ENCODE data around the gene CCDC157.

Gene CCDC157

GRCh38 chr22:30356449-30357235 lies at the start of gene CCDC157, which contains the start of gene SF3A1:
CCDC157 (plus strand) TSS chr22:30357007; CDS start chr22:30366001, 8,994 bp downstream.
SF3A1 (minus strand) TSS chr22:30356894; CDS start chr22:30356792, 102 bp downstream.
- CTCF ChIA-PET, result interaction anchor here (1.0 to 1.4 kb wide), 2 partner anchors 50 to 69 kb away, joined by 4 to 10 read pairs; no protein-coding TSS in a partner anchor
- H3K27ac Mint-ChIP-seq, result peak within 1 kb of the TSS; percentile 88
- peaks cover 49% of the 10 kb centered on the region for H3K4me1 Mint-ChIP-seq
- H3K9me3 Mint-ChIP-seq, result no peaks in the 10 kb centered on the region
- peaks cover 27% of the 10 kb centered on the region for H3K36me3 Mint-ChIP-seq
- peak within 1 kb of the TSS; percentile 94 for H3K4me3 Mint-ChIP-seq
- peaks cover 18% of the 10 kb centered on the region for H3K27me3 Mint-ChIP-seq
- DNase-seq, result peak; percentile 92

GRCh38 chr22:30307041-30307574 lies 49.7 kb upstream of the CCDC157 start:
- DNase-seq, result peak; percentile 36
- H3K27me3 Mint-ChIP-seq, result no peaks in the 10 kb centered on the region
- peak overlapping the region; percentile 96 for H3K27ac Mint-ChIP-seq
- no peaks in the 10 kb centered on the region for H3K9me3 Mint-ChIP-seq
- H3K4me3 Mint-ChIP-seq, result peak overlapping the region; percentile 79
- CTCF ChIA-PET, result interaction anchor here (1.0 to 6.7 kb wide), 3 partner anchors 17 to 49 kb away, joined by 3 to 57 read pairs (median 4); partner anchors contain the start of genes CASTOR1 and SF3A1
- peaks cover 54% of the 10 kb centered on the region for H3K36me3 Mint-ChIP-seq
- peaks cover 99% of the 10 kb centered on the region for H3K4me1 Mint-ChIP-seq

DNA sequence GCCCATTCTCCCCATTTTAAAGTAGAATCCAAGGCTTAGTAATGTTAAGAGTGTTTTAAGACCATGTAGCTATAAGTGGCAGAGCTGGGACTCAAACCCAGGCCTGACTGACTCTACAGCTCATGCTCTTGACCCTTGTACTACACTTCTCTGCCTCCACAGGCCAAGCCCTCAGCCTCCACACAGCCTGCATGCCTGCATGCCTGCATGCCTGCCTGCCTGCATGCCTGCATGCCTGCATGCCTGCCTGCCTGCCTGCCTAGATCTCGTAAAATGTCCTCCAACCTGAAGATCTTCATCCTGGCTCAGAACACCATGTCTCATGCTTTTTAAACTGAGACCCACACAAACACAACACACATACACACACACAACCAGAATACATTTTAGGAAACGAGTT lies 48.7 kb upstream of the CCDC157 start:
- Mint-ChIP-seq H3K4me1 (peaks cover 99% of the 10 kb centered on the region), H3K9me3 (no peaks in the 10 kb centered on the region), H3K27ac (peak overlapping the region; percentile 96), H3K36me3 (peaks cover 56% of the 10 kb centered on the region), H3K4me3 (no peak overlapping the region), H3K27me3 (no peaks in the 10 kb centered on the region)
- no peak for DNase-seq
- CTCF ChIA-PET, result interaction anchor here (6.7 kb wide), 1 partner anchor 18 kb away, joined by 57 read pairs; the partner anchor contains the start of gene CASTOR1

- Mint-ChIP-seq H3K36me3 (peaks cover 52% of the 10 kb centered on the region), H3K9me3 (no peaks in the 10 kb centered on the region)
These were observed 48.1 kb upstream of the CCDC157 start for GRCh38 chr22:30308518-30309230.

GRCh38 chr22:30309951-30310741 lies 46.7 kb upstream of the CCDC157 start:
- peak overlapping the region; percentile 23 for H3K4me3 Mint-ChIP-seq
- no peaks in the 10 kb centered on the region for H3K9me3 Mint-ChIP-seq
- peaks cover 97% of the 10 kb centered on the region for H3K4me1 Mint-ChIP-seq
- H3K27me3 Mint-ChIP-seq, result no peaks in the 10 kb centered on the region
- CTCF ChIA-PET, result interaction anchor here (1.0 to 2.0 kb wide), 4 partner anchors 12 to 80 kb away, joined by 3 to 14 read pairs (median 4); no protein-coding TSS in a partner anchor
- H3K36me3 Mint-ChIP-seq, result peaks cover 53% of the 10 kb centered on the region
- DNase-seq, result peak; percentile 55
- H3K27ac Mint-ChIP-seq, result peak overlapping the region; percentile 53

More at GRCh38 chr22:30308518-30309230, 48.1 kb upstream of the CCDC157 start:
- Mint-ChIP-seq H3K27ac (peak overlapping the region; percentile 96), H3K4me1 (peaks cover 97% of the 10 kb centered on the region), H3K27me3 (no peaks in the 10 kb centered on the region), H3K4me3 (no peak overlapping the region)
- DNase-seq, result peak; percentile 32
- CTCF ChIA-PET, result interaction anchor here (1.0 to 6.7 kb wide), 3 partner anchors 19 to 82 kb away, joined by 3 to 57 read pairs (median 4); partner anchors contain the start of gene CASTOR1

DNA sequence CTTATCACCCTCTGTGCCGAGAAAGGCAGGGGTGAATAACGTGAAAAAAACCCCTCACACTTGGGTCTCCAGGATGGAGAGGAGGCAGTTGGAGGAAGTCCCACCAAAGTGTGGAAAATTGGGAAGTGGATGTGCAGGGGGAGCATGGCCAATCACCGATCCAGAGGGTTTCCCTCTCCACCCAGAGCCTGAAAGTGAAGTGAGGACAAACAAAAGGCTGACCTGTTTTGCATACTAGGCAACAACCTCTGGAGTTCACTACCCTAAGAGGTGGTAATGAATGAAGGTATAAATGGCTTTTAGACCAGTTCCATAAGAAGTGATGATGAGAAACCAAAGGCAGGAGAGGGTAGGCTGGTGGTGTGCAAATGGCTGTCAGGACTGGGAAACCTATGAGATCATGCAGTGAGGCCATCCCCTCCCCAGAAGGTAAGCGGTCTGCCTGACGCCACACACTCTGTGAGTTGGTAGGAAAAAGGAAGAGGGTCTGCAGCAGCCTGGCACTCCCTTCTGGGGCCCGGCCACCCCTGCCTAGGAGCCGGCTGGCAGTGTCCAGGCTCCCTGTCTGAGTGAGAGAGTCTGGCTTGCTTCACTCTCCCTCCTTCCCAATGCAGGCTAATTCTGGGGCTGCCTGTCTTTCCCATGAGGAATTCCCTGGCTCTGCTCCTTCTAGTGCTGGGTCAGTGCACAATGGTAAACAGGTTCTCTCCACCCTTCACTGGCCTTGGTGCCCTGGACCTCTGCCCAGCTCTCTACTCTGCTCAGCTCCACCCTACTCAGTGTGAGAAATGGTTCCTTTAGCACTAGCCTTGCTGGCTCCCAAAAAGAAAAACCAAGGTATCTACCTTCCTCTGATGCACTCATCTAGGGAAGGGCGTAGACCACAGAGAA lies 45.7 kb upstream of the CCDC157 start:
- CTCF ChIA-PET, result interaction anchor here (2.0 kb wide), 1 partner anchor 23 kb away, joined by 14 read pairs; no protein-coding TSS in a partner anchor
- no peak overlapping the region for H3K4me3 Mint-ChIP-seq
- peak overlapping the region; percentile 53 for H3K27ac Mint-ChIP-seq
- H3K36me3 Mint-ChIP-seq, result peaks cover 62% of the 10 kb centered on the region
- peaks cover 97% of the 10 kb centered on the region for H3K4me1 Mint-ChIP-seq
- no peaks in the 10 kb centered on the region for H3K27me3 Mint-ChIP-seq
- no peak for DNase-seq
- H3K9me3 Mint-ChIP-seq, result no peaks in the 10 kb centered on the region

DNA sequence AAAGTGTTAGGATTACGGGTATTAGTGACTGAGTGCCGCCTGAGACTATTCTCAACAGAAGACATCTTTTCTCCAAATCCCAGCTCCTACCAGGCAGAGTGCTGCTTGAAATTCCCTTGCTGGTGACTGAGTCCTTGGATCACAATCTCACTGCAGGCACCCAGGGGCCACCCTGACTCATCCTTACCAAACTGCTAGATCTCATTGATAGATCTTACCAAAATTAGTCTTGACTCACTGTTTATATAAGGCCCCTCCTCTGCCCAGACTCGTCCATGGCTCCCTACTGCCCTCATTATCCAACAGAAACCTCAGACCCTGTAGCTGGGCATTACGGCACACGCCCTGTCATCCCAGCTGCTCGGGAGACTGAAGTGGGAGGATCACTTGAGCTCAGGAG lies 44.8 kb upstream of the CCDC157 start:
- Mint-ChIP-seq H3K4me3 (no peak overlapping the region), H3K27me3 (no peaks in the 10 kb centered on the region), H3K27ac (peak overlapping the region; percentile 6), H3K9me3 (no peaks in the 10 kb centered on the region), H3K4me1 (peaks cover 96% of the 10 kb centered on the region), H3K36me3 (peaks cover 67% of the 10 kb centered on the region)
- no peak for DNase-seq
- CTCF ChIA-PET, result no interaction called here

- Mint-ChIP-seq H3K4me3 (no peak overlapping the region), H3K4me1 (peaks cover 96% of the 10 kb centered on the region), H3K36me3 (peaks cover 69% of the 10 kb centered on the region), H3K27me3 (no peaks in the 10 kb centered on the region), H3K9me3 (no peaks in the 10 kb centered on the region), H3K27ac (peak overlapping the region; percentile 39)
- no peak for DNase-seq
- CTCF ChIA-PET, result interaction anchor here (0.7 to 1.6 kb wide), 3 partner anchors 23 to 26 kb away, joined by 3 to 5 read pairs (median 5); partner anchors contain the start of gene CASTOR1
These were observed 43.1 kb upstream of the CCDC157 start for GRCh38 chr22:30313527-30314363.

- peaks cover 96% of the 10 kb centered on the region for H3K4me1 Mint-ChIP-seq
- CTCF ChIA-PET, result interaction anchor here (1.3 to 2.2 kb wide), 4 partner anchors 9 to 27 kb away, joined by 3 to 5 read pairs (median 4); no protein-coding TSS in a partner anchor
- H3K36me3 Mint-ChIP-seq, result peaks cover 77% of the 10 kb centered on the region
- no peak overlapping the region for H3K4me3 Mint-ChIP-seq
- peak overlapping the region; percentile 60 for H3K27ac Mint-ChIP-seq
- no peaks in the 10 kb centered on the region for H3K9me3 Mint-ChIP-seq
- no peaks in the 10 kb centered on the region for H3K27me3 Mint-ChIP-seq
- no peak for DNase-seq
These were observed 41.9 kb upstream of the CCDC157 start for GRCh38 chr22:30314915-30315314.

- no peak for DNase-seq
- H3K36me3 Mint-ChIP-seq, result peaks cover 80% of the 10 kb centered on the region
- peaks cover 95% of the 10 kb centered on the region for H3K4me1 Mint-ChIP-seq
- H3K9me3 Mint-ChIP-seq, result no peaks in the 10 kb centered on the region
- CTCF ChIA-PET, result interaction anchor here (2.2 kb wide), 1 partner anchor 28 kb away, joined by 5 read pairs; no protein-coding TSS in a partner anchor
- H3K27ac Mint-ChIP-seq, result peak overlapping the region; percentile 53
- H3K27me3 Mint-ChIP-seq, result no peaks in the 10 kb centered on the region
- H3K4me3 Mint-ChIP-seq, result no peak overlapping the region
These were observed 40.7 kb upstream of the CCDC157 start for GRCh38 chr22:30315962-30316576.

DNA sequence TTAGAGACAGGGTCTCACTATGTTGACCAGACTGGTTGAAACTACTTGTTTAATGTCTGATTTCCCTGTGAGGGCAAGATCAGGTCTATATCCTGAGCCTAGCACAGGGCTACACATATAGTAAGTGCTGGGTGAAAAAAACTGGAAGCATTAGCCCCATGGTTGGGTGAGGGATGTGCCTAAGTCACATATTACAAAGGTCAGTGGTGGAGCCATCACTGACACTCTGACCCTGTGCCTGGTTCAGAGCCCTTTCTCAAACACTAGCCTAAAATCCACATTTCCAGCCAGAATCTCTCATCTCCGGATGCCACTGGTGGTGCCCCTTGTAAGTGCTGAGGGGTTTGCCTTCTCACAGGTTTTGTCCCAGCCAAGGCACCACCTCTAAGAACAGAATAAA lies 39.0 kb upstream of the CCDC157 start:
- H3K36me3 Mint-ChIP-seq, result peaks cover 76% of the 10 kb centered on the region
- H3K4me1 Mint-ChIP-seq, result peaks cover 90% of the 10 kb centered on the region
- H3K27ac Mint-ChIP-seq, result no peak overlapping the region
- H3K4me3 Mint-ChIP-seq, result no peak overlapping the region
- H3K9me3 Mint-ChIP-seq, result no peaks in the 10 kb centered on the region
- H3K27me3 Mint-ChIP-seq, result no peaks in the 10 kb centered on the region
- DNase-seq, result no peak
- CTCF ChIA-PET, result interaction anchor here (0.7 kb wide), 1 partner anchor 28 kb away, joined by 3 read pairs; the partner anchor contains the start of gene CASTOR1

Data from activated naive CD4-positive, alpha-beta T cell treated with anti-CD3 and anti-CD28 coated beads, Interleukin-2, amount 10 ng/mL, durations not matched to agents 7 days and 5 days (primary cell).